H54 (cell line): ENCODE data around the gene MRPL54.

Source experiments
- DNase-seq: peaks from one replicate; pipeline ENCODE4 v3.0.0; 2011; ENCODE audit warnings: low spot score, mixed read lengths; ENCODE audit not compliant: insufficient read length
- FAIRE-seq: peaks from 3 replicates; lab custom pipeline; 2011; peaks lifted over from hg19 to GRCh38; lab: Jason Lieb, UNC
- POLR2A ChIP-seq: IDR thresholded peaks from 2 replicates; pipeline ENCODE4 v1.6.1; 2011; ENCODE audit warnings: low read depth, mild to moderate bottlenecking, low read length

Gene MRPL54

DNA sequence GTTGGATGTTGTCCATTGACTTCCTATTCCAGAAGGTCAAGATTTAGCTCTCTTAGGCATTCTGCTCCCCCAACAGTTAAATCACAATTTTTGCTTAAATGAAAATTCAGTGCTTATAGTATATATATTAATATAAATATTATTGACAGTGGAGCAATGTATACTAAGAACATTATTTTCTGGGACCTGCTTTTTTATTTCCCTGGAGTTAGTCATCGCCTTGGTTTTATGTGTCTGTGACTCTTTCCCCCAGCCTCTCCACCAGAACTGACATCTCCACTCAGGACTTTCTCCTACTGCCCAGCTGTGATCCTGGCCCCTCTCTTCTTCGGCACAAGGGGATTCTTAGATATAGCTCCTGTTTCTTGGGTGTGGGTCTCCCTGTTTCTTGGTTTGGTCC is 33.9 kb downstream of the MRPL54 start:
- FAIRE-seq (no peak), DNase-seq (no peak)
- TF ChIP-seq POLR2A, result no peak

DNA sequence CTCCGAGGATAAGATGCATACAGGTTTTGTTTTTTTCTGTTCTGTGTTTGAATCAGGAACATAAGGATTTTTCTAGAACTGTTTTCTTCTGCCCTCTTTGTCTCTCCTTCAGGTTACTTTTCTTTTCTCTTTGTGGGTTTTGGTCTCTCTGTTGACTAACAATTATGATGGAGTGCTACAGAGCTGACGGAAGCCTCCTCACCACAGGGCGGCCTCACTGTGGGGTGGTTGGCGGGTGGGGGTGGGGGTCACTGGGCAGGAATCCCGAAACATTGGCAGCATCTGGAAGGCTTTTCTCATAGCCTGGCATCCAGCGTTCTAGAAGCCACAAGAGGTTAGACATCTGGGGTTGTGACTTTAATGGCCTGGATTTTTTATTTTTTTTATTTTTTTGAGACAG is 35.7 kb downstream of the MRPL54 start:
- no peak for TF ChIP-seq POLR2A
- DNase-seq (no peak), FAIRE-seq (no peak)

DNA sequence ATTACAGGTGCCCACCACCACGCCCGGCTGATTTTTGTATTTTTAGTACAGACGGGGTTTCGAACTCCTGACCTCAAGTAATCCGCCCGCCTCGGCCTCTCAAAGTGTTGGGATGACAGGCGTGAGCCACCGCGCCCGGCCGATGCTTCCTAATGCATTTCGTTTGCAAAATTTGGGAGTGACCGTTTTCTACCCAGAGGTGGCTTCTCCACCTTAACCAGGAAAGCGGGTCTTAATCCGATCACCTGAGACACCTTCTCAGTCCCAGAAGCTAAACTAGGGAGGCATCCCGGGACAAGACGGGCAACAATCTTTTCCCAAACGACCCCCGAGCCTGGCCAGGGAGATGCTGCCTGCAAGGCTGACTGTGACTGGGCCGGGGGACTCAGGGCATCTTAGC is 38.5 kb downstream of the MRPL54 start:
- DNase-seq, result no peak
- FAIRE-seq, result no peak
- TF ChIP-seq POLR2A, result no peak

DNA sequence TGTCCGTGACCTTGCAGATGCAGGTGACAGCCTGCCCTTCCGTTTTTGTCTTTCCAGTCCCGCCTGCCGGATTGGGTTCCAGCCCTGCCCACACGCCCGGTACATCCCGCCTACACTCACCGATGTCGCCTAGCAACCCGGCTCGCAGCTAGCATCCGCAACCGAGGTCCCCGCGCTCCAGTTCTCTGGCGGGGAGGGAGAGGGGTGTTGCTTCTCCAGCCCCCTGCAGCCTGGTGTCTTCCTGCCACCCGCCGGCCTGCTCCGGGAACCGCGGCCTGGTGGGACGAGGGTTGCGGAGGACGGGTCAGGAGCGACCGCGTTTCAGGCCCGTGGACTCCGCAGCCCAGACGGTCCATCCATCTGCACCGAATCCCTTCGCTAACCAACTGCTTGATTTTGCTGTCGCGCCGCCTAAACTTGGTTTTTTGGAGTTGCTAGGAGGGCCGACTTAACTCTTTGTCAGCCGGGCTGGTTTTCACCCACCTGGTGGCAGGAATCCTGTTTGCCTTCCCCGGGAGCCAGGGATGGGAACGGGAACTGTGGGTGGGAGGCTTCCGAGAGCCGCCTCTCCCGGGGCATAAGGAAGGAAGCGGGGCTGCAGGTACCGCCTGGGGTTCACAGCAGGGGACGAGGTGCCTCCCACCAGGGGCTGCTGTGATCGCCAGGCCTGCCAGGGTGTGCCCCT is 39.1 kb downstream of the MRPL54 start:
- no peak for TF ChIP-seq POLR2A
- DNase-seq, result no peak
- no peak for FAIRE-seq

DNA sequence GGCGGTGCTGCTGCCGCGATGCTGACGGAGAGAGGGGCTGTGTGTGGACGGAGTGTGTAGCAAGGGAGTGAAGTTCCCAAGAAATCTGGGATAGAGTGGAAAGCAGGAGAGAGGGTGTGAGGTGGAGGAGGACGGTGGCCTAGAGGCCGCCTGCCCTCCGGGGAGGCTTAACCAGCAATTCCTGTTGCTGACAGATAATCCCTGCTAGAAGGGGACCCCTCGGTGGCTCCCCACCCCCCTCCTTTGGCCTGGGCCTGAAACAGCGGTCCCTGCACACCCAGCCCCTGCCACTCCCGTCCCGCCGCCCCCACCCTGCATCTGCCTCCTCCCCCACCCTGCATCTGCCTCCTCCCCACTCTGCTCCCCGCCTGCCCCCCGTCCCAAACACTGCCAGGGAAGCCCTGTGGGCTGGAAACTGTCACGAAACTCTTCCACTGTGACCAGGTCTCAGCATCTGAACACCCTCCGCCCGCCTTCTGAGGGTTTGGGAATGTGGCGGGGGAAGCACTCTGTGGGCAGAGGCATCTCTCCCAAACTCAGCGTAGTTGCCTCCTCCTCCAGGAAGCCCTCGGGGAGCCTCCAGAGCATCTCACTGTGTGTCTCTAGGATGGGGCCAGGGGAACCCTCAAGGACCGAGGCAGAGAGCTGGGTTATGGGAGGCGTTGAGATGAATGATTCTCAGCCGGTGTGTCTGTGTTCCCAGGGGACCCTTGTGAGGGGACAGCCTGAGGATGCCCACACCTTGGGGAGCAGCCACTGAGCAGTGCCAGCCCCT is 40.8 kb downstream of the MRPL54 start:
- DNase-seq, result no peak
- no peak for TF ChIP-seq POLR2A
- FAIRE-seq, result no peak

DNA sequence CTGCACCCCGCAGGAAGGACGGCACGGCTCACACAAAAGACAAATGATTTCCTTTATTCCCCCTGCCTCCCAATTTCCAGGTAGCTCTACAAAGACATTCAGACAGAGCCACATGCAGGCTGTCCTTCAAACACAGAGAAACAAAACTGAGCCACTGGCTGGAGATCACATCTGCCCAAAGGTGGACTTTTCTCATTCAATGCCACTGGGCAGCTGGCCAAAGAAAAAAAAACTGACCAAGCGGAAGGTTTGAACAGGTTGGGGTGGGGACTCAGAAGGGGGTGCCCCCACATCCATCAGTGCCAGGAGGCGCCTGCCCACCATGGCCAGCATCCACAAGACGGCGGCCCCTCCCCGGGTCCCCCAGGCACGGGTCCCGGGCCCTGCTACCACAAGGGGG is 41.5 kb downstream of the MRPL54 start:
- no peak for FAIRE-seq
- no peak for TF ChIP-seq POLR2A
- no peak for DNase-seq

DNA sequence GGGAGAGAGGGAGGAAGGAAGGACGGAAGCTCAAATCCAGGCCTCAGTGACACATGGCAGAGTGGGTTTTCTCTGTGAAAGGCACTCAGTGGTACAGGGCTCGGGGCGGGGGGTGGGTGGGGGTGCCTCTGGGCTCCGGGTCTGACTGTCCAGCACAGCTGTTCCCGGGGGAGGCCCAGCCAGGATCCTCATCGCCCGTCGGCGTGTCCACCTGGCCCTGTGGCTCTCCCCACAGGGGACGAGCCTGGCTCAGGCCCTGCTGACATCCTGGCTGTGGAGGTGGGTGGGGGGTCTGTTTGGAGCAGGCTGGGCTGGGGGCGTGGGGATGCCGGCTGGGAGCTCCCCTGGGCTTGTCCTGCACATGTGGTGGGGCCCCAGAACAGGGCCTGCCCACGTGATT is 41.9 kb downstream of the MRPL54 start:
- DNase-seq (no peak), FAIRE-seq (no peak)
- no peak for TF ChIP-seq POLR2A

DNA sequence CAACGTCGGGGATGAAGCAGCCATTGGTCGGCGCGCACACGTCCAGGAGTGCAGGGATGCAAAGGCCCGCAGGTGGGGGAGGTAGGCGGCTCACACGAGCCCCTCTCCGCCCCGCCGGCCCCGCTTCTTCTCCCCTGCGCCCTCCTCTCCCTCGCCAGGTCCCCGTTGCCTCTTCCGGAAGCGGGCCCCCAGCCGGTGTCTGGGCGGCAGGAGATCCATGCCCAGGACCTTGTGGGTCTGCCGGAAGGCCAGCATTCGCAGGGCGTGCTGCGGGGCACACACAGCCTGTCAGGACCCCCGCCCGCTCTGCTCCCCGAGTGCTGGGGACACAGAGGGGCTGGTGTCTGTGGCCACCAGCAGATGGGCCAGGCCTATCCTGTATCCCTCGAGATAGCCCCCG is 43.4 kb downstream of the MRPL54 start:
- DNase-seq (no peak), FAIRE-seq (no peak)

DNA sequence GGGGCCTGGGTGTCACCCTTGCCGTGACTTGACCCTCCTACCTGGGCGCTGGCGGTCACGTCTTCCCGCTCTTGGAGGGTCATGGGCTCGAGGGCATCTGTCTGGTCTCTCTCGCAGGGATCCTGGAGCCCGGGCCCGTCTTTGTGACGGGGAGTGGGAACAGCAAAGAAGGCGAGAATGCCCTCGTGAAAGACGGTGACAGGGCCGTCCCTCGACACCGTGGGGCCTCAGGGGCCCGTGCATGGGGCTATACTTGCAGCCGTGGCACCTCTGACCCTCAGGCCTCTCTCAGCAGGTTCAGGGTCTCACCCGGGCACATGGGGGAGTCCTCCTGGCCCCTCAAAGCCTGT is 44.6 kb downstream of the MRPL54 start:
- FAIRE-seq (no peak), DNase-seq (no peak)
- TF ChIP-seq POLR2A, result no peak

More for the DNA sequence above, 43.4 kb downstream of the MRPL54 start:
- no peak for TF ChIP-seq POLR2A

DNA sequence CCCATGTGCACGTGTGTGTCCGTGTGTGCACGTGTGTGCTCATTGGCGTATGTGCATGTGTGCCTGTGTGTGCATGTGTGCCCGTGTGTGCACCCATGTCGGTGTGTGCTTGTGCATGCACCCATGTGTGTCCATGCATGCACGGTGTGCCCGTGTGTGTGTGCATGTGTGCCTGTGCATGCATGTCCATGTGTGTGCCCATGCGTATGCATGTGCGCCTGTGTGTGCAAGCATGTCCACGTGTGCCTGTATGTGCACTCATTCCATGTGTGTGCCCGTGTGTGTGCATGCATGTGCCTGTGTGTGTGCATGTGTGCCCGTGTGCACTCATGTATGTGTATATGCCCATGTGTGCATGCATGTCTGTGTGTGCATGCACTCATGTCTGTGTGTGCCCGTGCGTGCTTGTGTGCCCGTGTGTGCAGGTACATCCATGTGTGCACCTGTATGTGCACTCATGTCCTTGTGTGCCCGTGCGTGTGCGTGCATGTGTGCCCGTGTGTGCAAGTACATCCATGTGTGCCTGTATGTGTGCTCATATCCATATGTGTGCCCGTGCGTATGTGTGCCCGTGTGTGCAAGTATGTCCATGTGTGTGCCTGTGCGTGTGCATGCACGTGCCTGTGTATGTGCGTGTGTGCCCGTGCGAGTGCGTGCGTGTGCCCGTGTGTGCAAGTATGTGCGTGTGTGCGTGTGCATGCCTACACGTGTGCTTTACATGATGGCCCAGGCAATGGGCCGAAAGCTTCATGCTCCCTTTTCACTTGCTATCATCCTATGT is 45.3 kb downstream of the MRPL54 start:
- TF ChIP-seq POLR2A, result no peak
- DNase-seq, result no peak
- FAIRE-seq, result no peak

DNA sequence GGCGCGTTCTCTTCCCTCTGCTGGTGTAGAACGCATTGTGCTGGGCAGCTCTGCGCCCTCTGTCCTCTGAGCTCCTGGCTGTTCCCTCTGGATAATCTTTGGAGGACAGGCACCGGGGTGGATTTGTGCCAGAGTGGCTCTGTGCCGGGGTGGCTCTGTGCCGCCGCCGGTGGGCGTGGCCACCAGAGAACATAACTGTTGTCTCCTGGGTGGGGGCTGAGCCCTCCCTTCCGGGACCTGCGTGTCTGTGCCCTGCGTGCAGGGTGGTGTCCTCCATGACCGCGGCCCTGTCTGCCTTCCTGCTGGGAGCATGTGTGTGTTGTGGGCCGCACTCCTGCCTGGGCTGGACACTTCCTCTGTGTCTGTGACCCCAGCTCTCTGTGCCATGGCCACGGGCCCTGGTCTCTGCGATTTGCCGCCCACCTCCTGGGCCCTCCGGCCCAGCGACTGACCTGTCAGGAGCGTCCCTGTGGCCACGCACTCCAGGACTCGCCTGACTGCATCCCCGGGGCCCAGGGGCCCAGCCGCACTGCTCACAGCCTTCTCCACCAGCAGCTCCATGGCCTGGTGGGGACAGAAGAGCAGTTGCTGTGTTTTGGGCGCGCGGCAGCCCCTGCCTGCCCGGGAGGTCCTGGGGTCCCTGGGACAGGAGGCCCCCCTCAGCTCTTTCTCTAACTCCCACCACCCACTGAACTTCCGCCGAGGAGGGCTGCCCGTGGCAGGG is 46.1 kb downstream of the MRPL54 start:
- DNase-seq (no peak), FAIRE-seq (no peak)

DNA sequence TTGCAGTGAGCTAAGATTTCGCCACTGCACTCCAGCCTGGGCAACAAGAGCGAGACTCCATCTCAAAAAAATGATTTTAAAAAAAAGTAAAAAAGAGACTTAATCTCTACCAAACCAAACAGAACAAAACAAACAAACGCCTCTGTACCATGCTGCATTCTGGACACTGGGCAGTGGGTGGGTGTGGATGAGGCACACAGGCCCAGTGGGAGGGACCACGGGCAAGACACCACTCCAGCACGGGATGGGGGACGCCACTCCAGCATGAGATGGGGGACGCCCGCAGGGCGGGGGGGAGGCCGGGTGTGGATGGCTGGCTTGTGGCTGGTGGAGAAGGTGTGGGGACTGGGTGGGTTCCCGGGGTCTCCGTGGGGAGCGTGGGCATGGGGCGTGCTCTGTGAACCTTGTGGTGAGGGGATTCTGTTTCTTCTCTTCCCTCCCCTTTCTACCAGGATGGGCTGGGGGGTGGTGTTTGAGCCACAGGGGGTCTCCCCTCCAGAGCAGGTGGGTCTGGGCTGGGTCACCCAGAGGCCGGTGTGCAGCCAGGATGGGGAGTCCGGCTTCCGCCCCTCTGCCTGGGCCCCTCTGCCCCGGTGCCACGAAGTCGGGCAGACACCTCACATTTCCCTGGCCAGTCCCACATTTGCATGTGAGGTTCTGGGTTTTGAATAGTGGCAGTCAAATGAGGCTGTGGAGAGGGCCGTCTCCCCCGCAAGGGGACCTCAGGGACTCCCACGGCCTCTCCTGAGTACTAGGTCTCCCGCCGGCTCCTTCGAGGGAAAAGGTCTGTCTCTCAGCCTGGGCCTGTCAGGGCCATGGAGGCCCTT is 47.6 kb downstream of the MRPL54 start:
- DNase-seq, result no peak
- FAIRE-seq, result no peak
- TF ChIP-seq POLR2A, result no peak

More for the DNA sequence above, 46.1 kb downstream of the MRPL54 start:
- no peak for TF ChIP-seq POLR2A
